SJCRH30 (cell line): ENCODE data around the gene ITPKA. TPM values are rescaled to one million over a fixed set of nuclear protein-coding genes. Genes with fewer than 3 reads are reported as not detected.
"Not testable (repeated sequence)": the region's sequence is repeated elsewhere in the genome, so short reads cannot be mapped to it uniquely, and the experiment has no call there.

Experiments
- DNase-seq, 2 experiments: peaks; one replicate each; pipeline ENCODE4 v3.0.0-alpha.2; 2015 to 2020
- H3K27ac ChIP-seq: fragments of 250-450 bp; sonication (Bioruptor Pico); 2 replicates; pipeline ENCODE4 v1.5.1; 2020; ENCODE audit warnings: mild to moderate bottlenecking, moderate library complexity
- H3K27me3 ChIP-seq: fragments of 250-450 bp; sonication (Bioruptor Pico); 2 replicates; pipeline ENCODE4 v1.5.1; 2020; ENCODE audit warnings: mild to moderate bottlenecking, moderate library complexity
- H3K36me3 ChIP-seq: fragments of 250-450 bp; sonication (Bioruptor Pico); 2 replicates; pipeline ENCODE4 v1.5.1; 2020; ENCODE audit warnings: mild to moderate bottlenecking, moderate library complexity
- H3K4me1 ChIP-seq: fragments of 250-450 bp; sonication (Bioruptor Pico); 2 replicates; pipeline ENCODE4 v1.5.1; 2020; ENCODE audit warnings: mild to moderate bottlenecking, moderate library complexity
- H3K4me3 ChIP-seq: fragments of 250-450 bp; sonication (Bioruptor Pico); 2 replicates; pipeline ENCODE4 v1.5.1; 2020; ENCODE audit warnings: mild to moderate bottlenecking, moderate library complexity
- H3K9me3 ChIP-seq: fragments of 250-450 bp; sonication (Bioruptor Pico); replicated peaks from 2 replicates; pipeline ENCODE4 v1.5.1; 2020; ENCODE audit warnings: mild to moderate bottlenecking, moderate library complexity
- total RNA-seq: library from RNA; depleted of rRNA; stranded (reverse); fragments of >200 nt; shearing (Covaris generic); gene quantifications from 2 replicates; pipeline ENCODE4 v1.2.3, GENCODE V29; 2014; rRNA removed

Gene ITPKA
- 8.4 and 8.8 TPM in 2 replicates for total RNA-seq

DNA sequence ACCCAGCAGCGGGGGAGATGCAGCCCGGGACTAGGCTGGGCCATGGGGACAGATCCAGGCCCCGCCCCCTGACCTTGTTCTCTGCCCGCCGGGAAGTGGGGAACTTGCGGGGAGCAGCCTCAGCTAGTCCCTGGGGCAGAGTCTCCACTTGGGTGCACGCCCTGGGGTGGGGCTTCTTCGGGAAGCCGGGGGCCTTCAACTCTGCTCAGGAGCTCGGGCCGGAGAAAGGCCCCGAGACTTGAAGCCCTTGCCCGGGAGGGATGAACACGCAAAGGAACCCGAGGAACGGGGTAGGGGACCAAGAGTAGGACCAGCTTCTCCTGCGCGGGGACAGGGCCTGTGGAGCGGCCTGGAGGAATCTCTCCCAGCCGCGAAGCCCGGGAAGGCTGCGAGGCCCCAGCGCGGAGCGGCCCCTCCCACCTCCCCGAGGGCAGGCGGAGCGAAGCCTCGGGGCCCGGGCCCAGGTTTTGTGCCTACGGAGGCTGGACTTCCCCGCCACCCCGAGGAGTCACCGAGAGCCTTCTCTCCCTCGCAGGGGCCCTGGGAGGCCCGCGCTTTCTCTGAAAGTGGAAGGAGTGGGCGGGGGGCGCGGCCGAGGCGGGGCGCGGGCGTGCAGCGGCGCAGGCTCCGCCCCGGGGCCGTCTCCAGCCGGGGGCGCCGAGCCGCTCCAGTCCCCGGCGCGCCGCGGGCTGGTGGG is at the start of gene ITPKA:
ITPKA (plus strand) TSS at position 670 of the 697 bp plus-strand sequence. CDS start 54 bp downstream, outside the sequence.
- Histone ChIP-seq H3K36me3 (no peaks in the 10 kb centered on the region), H3K4me3 (peak within 1 kb of the TSS; percentile 73), H3K4me1 (peaks cover 24% of the 10 kb centered on the region), H3K27me3 (no peaks in the 10 kb centered on the region), H3K9me3 (no peaks in the 10 kb centered on the region), H3K27ac (peak within 1 kb of the TSS; percentile 94)
- peak; percentile 95 to 96 for DNase-seq

DNA sequence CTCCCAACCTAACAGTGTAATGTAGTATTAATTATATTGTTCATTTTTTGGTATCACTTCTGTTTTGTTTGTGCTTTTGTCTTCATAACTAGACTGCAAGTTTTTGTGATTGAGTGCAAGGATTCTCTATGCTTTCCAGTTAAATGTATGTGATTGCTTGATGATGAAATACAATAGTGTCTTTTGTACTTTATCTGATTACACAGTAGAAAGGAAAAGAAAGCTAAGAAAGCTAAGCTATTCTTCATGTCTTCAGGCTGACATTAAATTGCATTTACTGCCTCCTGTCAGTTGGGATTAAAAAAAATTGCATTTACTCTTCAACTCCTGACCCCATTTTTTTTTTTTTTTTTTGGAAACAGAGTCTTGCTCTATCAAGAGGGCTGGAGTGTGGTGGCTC is 48.3 kb upstream of the ITPKA start:
- DNase-seq = no peak
- Histone ChIP-seq H3K27ac (no peak overlapping the region), H3K4me3 (no peak overlapping the region), H3K9me3 (no peaks in the 10 kb centered on the region), H3K4me1 (no peaks in the 10 kb centered on the region), H3K36me3 (peaks cover 16% of the 10 kb centered on the region), H3K27me3 (no peaks in the 10 kb centered on the region)

DNA sequence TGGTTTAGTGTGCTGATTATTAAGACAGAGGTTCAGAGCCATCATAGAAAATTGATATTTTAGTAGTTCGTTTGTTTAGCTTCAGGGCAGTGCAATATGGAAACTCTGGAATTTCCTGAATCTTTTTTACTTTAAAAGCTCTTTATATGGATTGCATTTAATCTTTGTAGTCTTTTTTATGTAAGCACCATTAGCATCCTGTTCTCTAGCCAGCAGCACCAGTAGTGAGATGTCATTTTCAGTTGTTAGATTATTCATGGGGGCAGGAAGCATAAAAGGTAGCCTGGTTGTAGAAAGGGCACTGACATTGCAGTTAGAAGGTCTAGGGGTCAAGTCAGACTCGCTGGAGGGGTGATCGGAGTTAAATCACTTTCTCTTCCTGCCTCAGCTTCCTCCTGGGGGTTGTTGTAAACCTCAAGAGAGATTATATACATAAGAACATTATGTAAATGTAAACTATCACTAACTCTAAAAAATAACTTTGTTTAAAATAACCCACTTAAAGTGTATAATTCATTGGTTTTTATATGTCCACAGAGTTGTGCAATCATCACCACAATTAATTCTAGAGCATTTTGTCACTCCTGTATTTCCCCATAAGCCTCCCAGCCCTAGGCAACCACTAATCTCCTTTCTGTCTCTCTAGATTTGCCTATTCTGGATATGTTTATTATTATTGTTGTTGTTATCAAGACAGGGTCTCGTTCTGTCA is 31.4 kb upstream of the ITPKA start:
- no peaks in the 10 kb centered on the region for H3K27me3 ChIP-seq
- no peaks in the 10 kb centered on the region for H3K9me3 ChIP-seq
- no peak for DNase-seq
- H3K36me3 ChIP-seq = peaks cover 41% of the 10 kb centered on the region
- H3K27ac ChIP-seq = no peak overlapping the region
- H3K4me1 ChIP-seq = no peaks in the 10 kb centered on the region
- no peak overlapping the region for H3K4me3 ChIP-seq

DNA sequence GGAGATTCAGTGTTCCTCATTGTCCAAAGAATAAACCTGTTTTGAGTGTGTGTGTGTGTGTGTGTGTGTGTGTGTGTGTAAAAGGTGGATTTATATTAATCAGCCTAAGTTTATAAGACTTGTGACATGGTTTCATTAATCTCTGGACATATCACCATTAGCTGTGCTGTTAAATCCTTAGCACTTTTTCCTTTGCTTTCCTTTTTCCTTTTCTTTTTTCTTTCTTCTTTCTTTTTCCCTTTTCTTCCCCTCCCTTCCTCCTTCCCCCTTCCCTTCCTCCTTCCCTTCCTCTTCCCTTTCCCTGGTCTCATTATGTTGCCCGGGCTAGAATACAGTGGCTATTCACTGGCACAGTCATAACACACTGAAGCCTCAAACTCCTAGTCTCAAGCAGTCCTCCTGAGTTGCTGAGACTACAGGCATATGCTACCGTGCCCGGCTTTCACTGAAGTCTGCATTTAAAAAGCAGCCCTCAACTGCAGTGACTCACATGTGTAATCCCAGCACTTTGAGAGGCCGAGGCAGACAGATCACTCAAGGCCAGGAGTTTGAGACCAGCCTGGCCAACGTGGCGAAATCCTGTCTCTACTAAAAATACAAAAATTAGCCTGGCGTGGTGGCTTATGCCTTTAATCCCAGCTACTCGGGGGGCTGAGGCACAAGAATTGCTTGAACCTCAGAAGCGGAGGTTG is 28.6 kb upstream of the ITPKA start:
- Histone ChIP-seq H3K4me1 (no peaks in the 10 kb centered on the region), H3K27me3 (no peaks in the 10 kb centered on the region), H3K36me3 (peaks cover 49% of the 10 kb centered on the region), H3K9me3 (no peaks in the 10 kb centered on the region), H3K27ac (no peak overlapping the region), H3K4me3 (no peak overlapping the region)
- no peak for DNase-seq

DNA sequence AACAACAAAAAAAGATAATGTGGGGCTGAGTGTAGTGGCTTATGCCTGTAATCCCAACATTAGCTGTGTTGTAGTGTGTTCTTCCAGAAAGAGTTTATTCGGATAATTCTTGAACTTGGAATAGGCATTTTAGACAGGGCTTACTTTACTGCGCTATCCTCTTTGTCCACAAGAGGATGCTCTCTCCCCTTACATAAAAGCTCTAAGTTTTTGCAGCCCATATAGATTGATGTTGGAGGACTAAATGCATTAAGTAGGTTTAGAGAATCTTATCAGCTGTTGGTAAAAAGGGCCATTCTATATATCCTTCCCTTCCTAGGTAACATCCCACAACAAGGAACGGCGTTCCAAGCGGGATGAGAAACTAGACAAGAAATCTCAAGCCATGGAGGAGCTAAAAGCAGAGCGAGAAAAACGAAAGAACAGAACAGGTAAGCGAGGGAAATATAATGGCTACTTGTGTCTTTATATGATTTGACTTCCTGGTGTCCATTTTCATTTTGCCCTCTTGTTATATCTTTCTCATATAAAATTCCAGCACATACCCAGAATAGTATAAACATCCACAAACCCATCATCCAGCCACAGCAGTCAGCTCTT is 27.8 kb upstream of the ITPKA start:
- Histone ChIP-seq H3K4me3 (no peak overlapping the region), H3K27ac (no peak overlapping the region), H3K9me3 (no peaks in the 10 kb centered on the region), H3K4me1 (no peaks in the 10 kb centered on the region), H3K27me3 (no peaks in the 10 kb centered on the region), H3K36me3 (peaks cover 51% of the 10 kb centered on the region)
- peak; percentile 20 to 74 for DNase-seq

DNA sequence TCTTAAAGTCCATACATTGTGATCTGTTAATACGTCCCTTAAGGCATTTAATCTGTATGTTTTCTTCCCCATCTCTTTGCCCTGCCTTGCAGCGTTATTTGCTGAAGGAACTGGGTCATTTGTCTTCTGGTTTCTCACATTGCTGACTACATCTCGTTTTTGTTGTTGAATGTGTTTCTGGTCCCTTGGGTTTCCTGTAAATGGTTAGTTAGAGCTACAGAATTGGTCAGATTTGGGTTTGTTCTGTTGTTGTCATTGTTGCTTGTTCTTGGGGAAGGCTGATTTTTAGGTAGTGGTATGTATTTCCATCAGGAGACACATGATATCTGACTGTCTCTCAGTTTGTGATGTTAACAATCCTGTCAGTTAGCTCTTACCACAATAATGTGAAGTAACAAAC is 27.0 kb upstream of the ITPKA start:
- no peaks in the 10 kb centered on the region for H3K4me1 ChIP-seq
- peaks cover 59% of the 10 kb centered on the region for H3K36me3 ChIP-seq
- no peak overlapping the region for H3K27ac ChIP-seq
- H3K27me3 ChIP-seq = no peaks in the 10 kb centered on the region
- DNase-seq = no peak
- H3K4me3 ChIP-seq = no peak overlapping the region
- H3K9me3 ChIP-seq = no peaks in the 10 kb centered on the region

DNA sequence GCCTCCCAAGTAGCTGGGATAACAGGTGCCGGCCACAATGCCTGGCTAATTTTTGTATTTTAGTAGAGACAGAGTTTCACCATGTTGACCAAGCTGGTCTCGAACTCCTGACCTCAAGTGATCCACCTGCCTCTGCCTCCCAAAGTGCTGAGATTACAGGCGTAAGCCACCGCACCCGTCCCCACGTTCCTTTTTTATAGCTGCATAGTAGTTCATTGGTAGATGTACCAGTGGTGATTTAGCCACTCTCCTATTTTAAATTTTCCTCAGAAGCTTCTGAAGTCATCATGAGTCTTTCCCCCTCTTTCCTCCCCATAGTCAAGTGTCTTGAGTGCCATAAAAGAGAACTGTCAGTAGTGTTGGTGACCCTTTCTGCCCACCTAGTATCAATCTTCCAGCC is 24.0 kb upstream of the ITPKA start:
- H3K27me3 ChIP-seq, H3K4me3 ChIP-seq, H3K4me1 ChIP-seq, DNase-seq, H3K27ac ChIP-seq, H3K9me3 ChIP-seq: not testable (repeated sequence)
- H3K36me3 ChIP-seq = peaks cover 72% of the 10 kb centered on the region

DNA sequence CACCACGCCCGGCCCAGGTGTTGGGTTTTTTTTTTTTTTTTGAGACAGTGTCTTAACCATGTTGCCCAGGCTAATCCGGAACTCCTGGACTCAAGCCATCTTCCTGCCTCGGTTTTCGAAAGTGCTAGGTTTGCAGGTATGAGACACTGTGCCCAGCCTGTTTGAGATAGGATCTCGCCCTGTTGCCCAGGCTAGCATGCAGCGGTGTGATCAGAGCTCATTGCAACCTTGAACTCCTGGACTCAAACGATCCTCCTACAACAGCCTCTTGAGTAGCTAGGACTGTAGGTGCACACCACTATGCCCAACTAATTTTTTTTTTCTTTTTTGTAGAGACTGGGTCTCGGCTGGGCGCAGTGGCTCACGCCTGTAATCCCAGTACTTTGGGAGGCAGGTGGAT is 20.3 kb upstream of the ITPKA start:
- Histone ChIP-seq H3K27ac (no peak overlapping the region), H3K36me3 (peaks cover 85% of the 10 kb centered on the region), H3K9me3 (no peaks in the 10 kb centered on the region), H3K27me3 (no peaks in the 10 kb centered on the region), H3K4me1 (no peaks in the 10 kb centered on the region), H3K4me3 (no peak overlapping the region)
- no peak for DNase-seq

DNA sequence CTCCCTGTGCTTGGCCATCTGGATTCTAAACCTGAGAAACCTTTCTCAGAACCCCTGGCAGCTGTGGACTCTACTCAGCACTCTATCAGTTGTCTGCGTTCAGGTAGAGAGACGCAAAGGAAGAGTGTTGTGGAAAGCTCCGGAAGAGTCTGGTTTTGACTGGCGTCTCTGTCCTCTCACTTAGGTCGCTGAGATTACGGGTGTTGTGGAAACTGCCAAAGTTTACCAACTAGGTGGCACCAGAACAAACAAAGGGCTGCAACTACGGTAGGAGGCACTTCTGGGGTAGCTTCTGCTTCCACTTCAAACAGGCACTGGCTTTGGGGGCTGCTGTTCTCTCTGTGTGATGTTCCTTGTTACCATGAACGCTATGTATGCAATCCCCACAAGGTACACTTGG is 19.2 kb upstream of the ITPKA start:
- H3K36me3 ChIP-seq = peaks cover 81% of the 10 kb centered on the region
- H3K27ac ChIP-seq = no peak overlapping the region
- DNase-seq = no peak
- no peaks in the 10 kb centered on the region for H3K4me1 ChIP-seq
- no peaks in the 10 kb centered on the region for H3K9me3 ChIP-seq
- no peaks in the 10 kb centered on the region for H3K27me3 ChIP-seq
- no peak overlapping the region for H3K4me3 ChIP-seq

DNA sequence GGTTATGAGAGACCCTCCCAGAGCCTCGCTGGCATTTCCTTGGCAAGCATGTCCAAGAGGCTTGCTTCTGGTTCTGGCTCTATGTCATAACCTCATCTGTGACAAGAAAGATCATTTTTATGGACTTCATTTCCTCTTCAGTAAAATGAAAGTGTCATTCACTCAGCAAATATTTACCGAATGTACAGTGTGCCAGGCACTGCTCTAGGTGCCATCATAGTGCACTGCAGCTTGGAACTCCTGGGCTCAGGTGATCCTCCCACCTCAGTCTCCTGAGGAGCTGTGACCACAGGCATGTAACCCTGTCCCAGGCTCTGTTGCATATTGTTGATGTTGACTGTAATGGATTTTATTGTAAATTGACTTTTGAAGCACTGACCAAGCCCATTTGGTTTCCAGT is 18.7 kb upstream of the ITPKA start:
- Histone ChIP-seq H3K9me3 (no peaks in the 10 kb centered on the region), H3K27me3 (no peaks in the 10 kb centered on the region), H3K27ac (no peak overlapping the region), H3K4me3 (no peak overlapping the region), H3K4me1 (peaks cover 3% of the 10 kb centered on the region; the same call in 1 of the 2 replicates), H3K36me3 (peaks cover 79% of the 10 kb centered on the region)
- no peak for DNase-seq

DNA sequence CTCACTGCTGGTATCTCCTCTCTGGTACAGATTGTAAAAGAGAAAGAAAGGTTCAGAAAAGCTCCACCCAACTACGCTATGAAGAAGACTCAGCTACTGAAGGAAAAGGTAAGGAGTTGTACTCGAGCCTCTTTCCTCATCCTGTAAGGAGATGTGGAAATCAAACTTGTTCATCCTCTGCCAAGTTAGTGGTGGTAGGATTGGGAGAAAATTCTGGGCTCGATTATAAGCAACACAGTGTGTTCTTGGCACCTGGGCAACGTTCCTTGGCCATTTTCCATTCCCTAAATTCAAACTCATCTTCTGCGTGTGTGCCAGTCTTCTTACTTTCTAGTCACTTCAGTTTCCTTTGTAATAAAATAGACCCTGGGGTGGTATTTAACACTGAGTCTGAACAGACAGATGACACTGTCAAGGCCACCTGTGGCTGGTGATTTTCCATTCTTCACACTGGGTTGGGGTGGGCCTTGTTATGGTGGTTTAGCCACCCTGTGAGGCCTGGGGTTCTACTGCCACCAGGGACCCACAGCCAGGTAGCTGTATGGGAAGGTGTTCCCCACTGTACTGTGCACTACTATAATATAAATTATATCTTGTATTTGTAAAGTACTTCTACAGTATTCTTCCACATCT is 17.1 kb upstream of the ITPKA start:
- Histone ChIP-seq H3K27me3 (no peaks in the 10 kb centered on the region), H3K27ac (no peak overlapping the region), H3K9me3 (no peaks in the 10 kb centered on the region), H3K4me1 (peaks cover 18% of the 10 kb centered on the region), H3K4me3 (no peak overlapping the region), H3K36me3 (peaks cover 74% of the 10 kb centered on the region)
- DNase-seq = no peak

DNA sequence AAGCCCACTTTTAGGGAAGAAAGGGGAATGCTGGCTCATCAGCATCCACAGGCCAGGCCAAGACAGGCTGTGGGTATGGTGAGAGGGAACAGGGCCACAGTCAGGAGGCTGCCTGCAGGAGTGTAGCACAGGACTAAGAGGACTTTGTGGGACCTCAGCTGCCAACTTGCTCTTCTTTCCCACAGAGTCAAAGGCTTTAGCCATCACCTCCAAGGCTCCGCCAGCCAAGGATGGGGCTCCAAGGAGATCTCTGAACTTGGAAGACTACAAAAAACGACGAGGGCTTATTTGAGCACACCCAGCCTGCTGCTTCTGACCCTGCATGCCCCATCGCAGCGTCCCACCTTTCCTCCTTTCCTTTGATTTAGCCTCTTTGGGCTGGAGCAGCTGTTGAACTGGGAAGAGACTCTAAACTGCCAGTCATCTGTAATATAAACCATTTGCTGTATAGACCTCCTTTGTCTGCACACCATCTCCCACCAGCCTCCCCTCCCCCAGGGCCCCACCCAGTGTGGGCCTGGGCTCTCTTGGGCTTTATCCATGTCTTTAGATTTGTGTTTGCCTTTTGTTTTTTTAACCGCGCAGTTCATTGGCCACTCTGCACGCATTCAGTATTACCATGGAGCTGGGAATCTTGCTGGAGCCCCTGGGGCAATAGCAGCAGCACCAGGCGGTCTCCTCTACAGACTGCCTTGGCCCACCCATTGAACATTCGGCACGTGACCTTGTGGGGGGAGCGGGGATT is 13.1 kb upstream of the ITPKA start:
- Histone ChIP-seq H3K36me3 (peaks cover 57% of the 10 kb centered on the region), H3K27ac (peak overlapping the region; percentile 68), H3K4me1 (peaks cover 21% of the 10 kb centered on the region), H3K27me3 (no peaks in the 10 kb centered on the region), H3K4me3 (no peak overlapping the region), H3K9me3 (0 out of 2 replicates have a peak, but pooled peaks cover 6% of the 10 kb centered on the region)
- DNase-seq = peak; percentile 83 to 86

DNA sequence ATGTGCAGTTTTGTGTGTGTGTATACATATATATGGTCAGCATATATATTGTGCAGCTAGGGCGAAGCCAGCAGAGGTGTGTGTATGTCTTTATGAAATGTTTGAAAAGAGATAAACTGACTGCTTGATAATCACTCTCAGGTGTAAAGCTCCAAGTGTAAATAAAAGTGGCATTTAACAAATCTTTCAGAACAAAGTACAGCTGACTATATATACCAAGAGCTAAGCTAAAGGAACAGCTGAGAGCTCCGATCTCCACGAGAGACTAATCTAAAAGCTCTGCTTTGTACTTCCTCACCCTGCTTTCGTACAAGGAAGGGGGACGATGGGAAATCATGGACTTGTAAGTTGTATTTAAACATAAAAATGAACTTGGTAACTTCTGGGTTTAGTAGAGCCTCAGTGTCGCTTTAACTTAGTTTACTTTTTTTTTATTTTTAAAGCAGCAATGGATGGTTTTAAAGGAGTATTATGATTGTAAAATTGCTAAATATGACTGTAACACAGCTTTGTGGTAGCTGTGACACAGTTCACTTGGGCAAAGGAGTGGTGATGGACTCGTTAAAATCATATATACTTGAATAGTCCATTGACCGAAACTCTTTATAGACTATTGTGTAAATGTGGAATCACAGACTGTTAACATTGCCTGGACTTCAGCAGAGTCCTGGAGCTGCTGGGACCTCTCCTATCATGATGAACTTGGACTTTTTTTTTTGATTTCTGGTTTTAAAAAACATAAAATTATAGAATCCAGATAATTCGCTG is 11.4 kb upstream of the ITPKA start:
- DNase-seq = no peak
- Histone ChIP-seq H3K9me3 (0 out of 2 replicates have a peak, but pooled peaks cover 6% of the 10 kb centered on the region), H3K27ac (no peak overlapping the region), H3K36me3 (peaks cover 39% of the 10 kb centered on the region), H3K4me3 (no peak overlapping the region), H3K27me3 (no peaks in the 10 kb centered on the region), H3K4me1 (peaks cover 21% of the 10 kb centered on the region)
